Gastroesophageal sphincter (tissue), 4 donors: Measurements from ENCODE around the gene HSPA9. TPM values are rescaled to one million over a fixed set of nuclear protein-coding genes. Genes with fewer than 3 reads are reported as not detected.

Source experiments
- ATAC-seq: fragments of 150-250 bp; one replicate; pipeline ENCODE4 v1.9.1; 2016; ENCODE audit warnings: mild to moderate bottlenecking, moderate library complexity
- H3K27ac ChIP-seq, 4 donors: fragments of 200-600 bp; sonication (generic) in 3 of 4; 1 replicate in 3 of 4; 2 replicates in 1 of 4; pipeline ENCODE4 v1.5.1; 2016 to 2019
- H3K27me3 ChIP-seq: fragments of 200-600 bp; sonication (generic); one replicate; pipeline ENCODE4 v1.5.1; 2019
- H3K36me3 ChIP-seq, 2 donors: fragments of 200-600 bp; sonication (generic); one replicate each; pipeline ENCODE4 v1.5.1; 2019; ENCODE audit warnings: control low read depth in 1 of 2
- H3K4me1 ChIP-seq, 3 donors: fragments of 200-600 bp; sonication (generic); 1 replicate in 2 of 3; 2 replicates in 1 of 3; pipeline ENCODE4 v1.5.1; 2016 to 2019; ENCODE audit warnings: control low read depth in 2 of 3
- H3K4me3 ChIP-seq, 2 donors: fragments of 200-600 bp; sonication (generic); one replicate each; pipeline ENCODE4 v1.5.1; 2019; ENCODE audit warnings: mild to moderate bottlenecking in 1 of 2, moderate library complexity in 1 of 2
- H3K9me3 ChIP-seq, 3 donors: fragments of 200-600 bp; sonication (generic); one replicate each; pipeline ENCODE4 v1.5.1; 2017 to 2019; ENCODE audit warnings: control low read depth in 2 of 3
- EP300 ChIP-seq: sonication (generic); formaldehyde crosslinking; IDR thresholded peaks from one replicate; pipeline ENCODE4 v1.6.1; 2017; ENCODE audit warnings: antibody characterized with exemption, mild to moderate bottlenecking
- POLR2A ChIP-seq, 2 donors: fragments of 450-650 bp; IDR thresholded peaks; one replicate each; pipeline ENCODE4 v1.6.1; 2017; ENCODE audit warnings: antibody characterized with exemption in 2 of 2, mild to moderate bottlenecking in 2 of 2, moderate library complexity in 1 of 2
- POLR2AphosphoS5 ChIP-seq: sonication (generic); formaldehyde crosslinking; IDR thresholded peaks from one replicate; pipeline ENCODE4 v1.6.1; 2017; ENCODE audit warnings: antibody characterized with exemption
- WGBS, 2 donors: methylation state at CpG; one replicate each; pipeline ENCODE4 v1.1.5; 2018; ENCODE audit warnings: low coverage in 1 of 2; 5-methylcytosine and 5-hydroxymethylcytosine counted together
- total RNA-seq, 4 donors: library from RNA; depleted of rRNA; stranded (reverse); fragments of >200 nt; gene quantifications; one replicate each; pipeline ENCODE4 v1.1.0, GENCODE V29; 2016
- TF ChIP-seq, protein P1 (sequence below), 4 experiments: fragments of 200-600 bp in 2 of 4; fragments of 450-650 bp in 2 of 4; sonication (generic) in 1 of 4; IDR thresholded peaks; one replicate each; pipeline ENCODE4 v1.5.1; 2017 to 2019; ENCODE audit warnings: antibody characterized with exemption in 4 of 4, mild to moderate bottlenecking in 2 of 4, moderate library complexity in 2 of 4

The HSPA9 gene
- total RNA-seq, 4 donors from 2014 or later = 201 to 367 (median 267) TPM

DNA sequence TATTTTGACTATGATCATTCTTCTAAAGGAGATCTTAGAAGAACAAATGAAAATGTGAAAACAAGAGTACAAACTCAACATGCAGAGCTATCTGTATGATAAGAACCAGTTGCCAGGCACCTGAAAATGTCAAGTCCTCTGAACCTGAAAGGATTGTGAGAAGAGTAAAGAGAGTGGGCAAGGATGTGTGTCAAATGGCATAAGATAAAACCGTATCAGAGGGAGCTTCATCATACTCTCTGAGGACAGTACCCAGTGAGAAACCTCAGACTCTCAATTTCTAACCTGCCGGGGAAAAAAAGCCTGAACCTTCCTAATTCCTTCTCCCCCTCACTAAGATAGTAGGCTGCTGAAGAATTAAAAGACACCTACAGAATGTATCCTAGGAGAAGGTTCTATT lies 39.0 kb downstream of the HSPA9 start:
- no peaks in the 10 kb centered on the region for H3K27me3 ChIP-seq
- peaks cover 6 to 74% (median 6%) of the 10 kb centered on the region in 3 donors for H3K4me1 ChIP-seq
- H3K36me3 ChIP-seq = peaks cover 0 to 15% of the 10 kb centered on the region in 2 donors
- no peak overlapping the region for H3K4me3 ChIP-seq
- no peak for ATAC-seq
- TF ChIP-seq POLR2A (IDR thresholded peaks at IDR 0.05) = no peak
- no peak for TF ChIP-seq EP300
- TF ChIP-seq, protein P1, sequence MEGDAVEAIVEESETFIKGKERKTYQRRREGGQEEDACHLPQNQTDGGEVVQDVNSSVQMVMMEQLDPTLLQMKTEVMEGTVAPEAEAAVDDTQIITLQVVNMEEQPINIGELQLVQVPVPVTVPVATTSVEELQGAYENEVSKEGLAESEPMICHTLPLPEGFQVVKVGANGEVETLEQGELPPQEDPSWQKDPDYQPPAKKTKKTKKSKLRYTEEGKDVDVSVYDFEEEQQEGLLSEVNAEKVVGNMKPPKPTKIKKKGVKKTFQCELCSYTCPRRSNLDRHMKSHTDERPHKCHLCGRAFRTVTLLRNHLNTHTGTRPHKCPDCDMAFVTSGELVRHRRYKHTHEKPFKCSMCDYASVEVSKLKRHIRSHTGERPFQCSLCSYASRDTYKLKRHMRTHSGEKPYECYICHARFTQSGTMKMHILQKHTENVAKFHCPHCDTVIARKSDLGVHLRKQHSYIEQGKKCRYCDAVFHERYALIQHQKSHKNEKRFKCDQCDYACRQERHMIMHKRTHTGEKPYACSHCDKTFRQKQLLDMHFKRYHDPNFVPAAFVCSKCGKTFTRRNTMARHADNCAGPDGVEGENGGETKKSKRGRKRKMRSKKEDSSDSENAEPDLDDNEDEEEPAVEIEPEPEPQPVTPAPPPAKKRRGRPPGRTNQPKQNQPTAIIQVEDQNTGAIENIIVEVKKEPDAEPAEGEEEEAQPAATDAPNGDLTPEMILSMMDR (IDR thresholded peaks at IDR 0.05) = no peak
- TF ChIP-seq POLR2AphosphoS5 = no peak
- no peak overlapping the region for H3K27ac ChIP-seq
- H3K9me3 ChIP-seq = no peaks in the 10 kb centered on the region
- WGBS, 2 donors = 54 to 69% methylated on average over 2 of the region's 2 CpGs

DNA sequence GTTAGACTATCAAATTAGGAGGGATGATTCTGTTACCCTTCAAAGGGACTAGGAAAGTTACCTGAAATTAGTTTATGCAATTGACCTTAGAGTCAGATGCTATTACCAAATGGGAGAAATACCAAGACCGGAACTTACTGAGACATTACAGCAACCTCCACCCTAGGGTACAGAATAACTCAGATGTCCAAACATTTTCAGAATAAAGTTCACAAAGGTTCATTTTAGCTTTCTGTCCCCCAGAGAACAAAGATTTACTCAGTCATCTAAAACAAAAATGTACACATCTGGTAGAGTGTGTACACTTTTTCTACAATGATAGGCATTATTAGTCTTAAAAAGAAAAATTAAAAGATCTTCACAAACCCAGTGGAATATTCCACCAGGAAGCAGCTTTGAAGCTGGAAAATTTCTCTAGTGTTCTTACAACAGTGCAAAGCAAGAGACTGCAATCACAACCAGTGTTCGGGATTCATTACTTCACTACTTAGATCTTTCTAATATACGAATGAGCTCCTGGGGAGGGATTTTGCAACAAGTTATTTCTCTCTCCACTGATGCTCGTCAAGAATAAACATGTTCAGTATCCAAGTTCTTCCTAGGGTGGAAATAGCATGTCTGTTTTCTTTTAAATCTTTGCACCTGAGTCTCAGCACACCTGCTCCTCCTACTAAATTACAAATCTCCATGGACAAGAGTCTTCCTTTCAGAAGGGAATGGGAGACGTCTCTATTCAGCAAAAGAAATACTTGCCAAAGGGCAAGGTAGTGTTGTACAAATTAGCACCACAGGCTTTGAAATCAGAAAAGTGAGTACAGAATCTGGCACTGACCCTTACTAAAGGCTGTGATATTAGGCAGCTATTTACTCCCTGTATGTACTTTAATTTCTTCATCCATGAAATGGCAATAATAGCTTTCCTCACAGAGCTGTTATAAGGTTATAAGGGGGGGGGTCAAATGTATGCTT lies 40.9 kb downstream of the HSPA9 start:
- Histone ChIP-seq H3K4me1 (peaks cover 0 to 62% (median 0%) of the 10 kb centered on the region in 3 donors), H3K36me3 (peaks cover 0 to 20% of the 10 kb centered on the region in 2 donors), H3K27me3 (no peaks in the 10 kb centered on the region), H3K27ac (no peak overlapping the region), H3K4me3 (no peak overlapping the region), H3K9me3 (no peaks in the 10 kb centered on the region)
- TF ChIP-seq EP300 = no peak
- TF ChIP-seq POLR2A (IDR thresholded peaks at IDR 0.05) = no peak
- no peak for TF ChIP-seq POLR2AphosphoS5
- TF ChIP-seq, protein P1 (IDR thresholded peaks at IDR 0.05) = no peak
- no peak for ATAC-seq
- WGBS, 2 donors = 60 to 62% methylated on average over 5 of the region's 5 CpGs

DNA sequence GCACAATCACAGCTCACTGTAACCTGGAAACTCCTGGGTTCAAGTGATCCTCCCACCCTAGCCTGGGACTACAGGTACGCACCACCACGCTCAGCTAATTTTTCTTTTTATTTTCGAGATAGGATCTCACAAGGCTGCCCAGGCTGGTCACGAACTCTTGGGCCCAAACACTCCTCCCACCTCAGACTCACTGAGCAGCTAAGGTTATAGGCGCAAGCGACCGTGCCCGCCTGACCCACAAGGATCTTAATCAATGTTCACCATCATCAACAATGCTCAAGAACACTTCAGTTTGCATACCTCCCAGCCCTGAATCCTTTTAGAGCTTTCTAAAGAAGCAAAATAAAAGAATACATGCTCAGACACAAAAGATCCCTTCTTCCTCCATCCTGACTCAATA lies 45.4 kb downstream of the HSPA9 start:
- Histone ChIP-seq H3K27ac (no peak overlapping the region), H3K4me1 (peaks cover 0 to 48% (median 0%) of the 10 kb centered on the region in 3 donors), H3K9me3 (no peaks in the 10 kb centered on the region), H3K4me3 (no peak overlapping the region), H3K36me3 (peaks cover 0 to 22% of the 10 kb centered on the region in 2 donors), H3K27me3 (no peaks in the 10 kb centered on the region)
- ATAC-seq = no peak
- WGBS, 2 donors = 98 to 100% methylated on average over 3 to 8 of the region's 8 CpGs
- no peak for TF ChIP-seq EP300
- TF ChIP-seq, protein P1 (IDR thresholded peaks at IDR 0.05) = no peak

DNA sequence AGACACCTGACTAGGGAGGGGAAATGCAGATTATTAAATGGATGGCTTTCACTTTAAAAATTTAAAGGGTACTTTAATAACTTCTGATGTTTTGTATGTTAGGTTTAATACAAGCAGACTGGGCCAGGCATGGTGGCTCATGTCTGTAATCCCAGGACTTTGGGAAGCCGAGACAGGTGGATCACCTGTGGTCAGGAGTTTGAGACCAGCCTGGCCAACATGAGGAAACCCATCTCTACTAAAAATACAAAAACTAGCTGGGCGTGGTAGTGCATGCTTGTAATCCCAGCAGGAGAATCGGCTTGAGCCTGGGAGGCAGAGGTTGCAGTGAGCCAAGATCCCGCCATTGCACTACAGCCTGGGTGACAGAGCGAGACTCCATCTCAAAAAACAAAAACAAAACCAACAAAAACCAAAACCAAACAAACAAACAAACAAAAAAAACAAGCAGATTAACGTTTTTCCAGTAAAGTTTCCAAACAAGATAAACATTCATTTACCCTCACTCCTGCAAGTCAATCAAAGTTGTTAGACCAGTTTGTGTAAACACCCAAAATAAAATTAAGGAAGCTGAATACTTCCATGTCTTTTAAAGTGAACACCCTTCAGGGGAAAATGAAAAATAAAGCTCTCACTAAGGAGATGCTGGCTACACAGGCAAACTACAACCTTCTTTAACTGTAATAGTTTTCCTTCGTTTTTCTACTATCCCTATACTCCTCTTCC lies 46.3 kb downstream of the HSPA9 start:
- peaks cover 0 to 22% of the 10 kb centered on the region in 2 donors for H3K36me3 ChIP-seq
- WGBS, 2 donors = 73 to 77% methylated on average over 4 to 5 of the region's 7 CpGs
- H3K27me3 ChIP-seq = no peaks in the 10 kb centered on the region
- peaks cover 0 to 40% (median 0%) of the 10 kb centered on the region in 3 donors for H3K4me1 ChIP-seq
- no peak overlapping the region for H3K4me3 ChIP-seq
- no peak overlapping the region for H3K27ac ChIP-seq
- TF ChIP-seq POLR2AphosphoS5 = no peak
- TF ChIP-seq POLR2A (IDR thresholded peaks at IDR 0.05) = no peak
- TF ChIP-seq, protein P1 (IDR thresholded peaks at IDR 0.05) = no peak
- no peak for TF ChIP-seq EP300
- no peaks in the 10 kb centered on the region for H3K9me3 ChIP-seq
- ATAC-seq = no peak
